ENCODE data around the gene RAB25.

RAB25 gene

DNA sequence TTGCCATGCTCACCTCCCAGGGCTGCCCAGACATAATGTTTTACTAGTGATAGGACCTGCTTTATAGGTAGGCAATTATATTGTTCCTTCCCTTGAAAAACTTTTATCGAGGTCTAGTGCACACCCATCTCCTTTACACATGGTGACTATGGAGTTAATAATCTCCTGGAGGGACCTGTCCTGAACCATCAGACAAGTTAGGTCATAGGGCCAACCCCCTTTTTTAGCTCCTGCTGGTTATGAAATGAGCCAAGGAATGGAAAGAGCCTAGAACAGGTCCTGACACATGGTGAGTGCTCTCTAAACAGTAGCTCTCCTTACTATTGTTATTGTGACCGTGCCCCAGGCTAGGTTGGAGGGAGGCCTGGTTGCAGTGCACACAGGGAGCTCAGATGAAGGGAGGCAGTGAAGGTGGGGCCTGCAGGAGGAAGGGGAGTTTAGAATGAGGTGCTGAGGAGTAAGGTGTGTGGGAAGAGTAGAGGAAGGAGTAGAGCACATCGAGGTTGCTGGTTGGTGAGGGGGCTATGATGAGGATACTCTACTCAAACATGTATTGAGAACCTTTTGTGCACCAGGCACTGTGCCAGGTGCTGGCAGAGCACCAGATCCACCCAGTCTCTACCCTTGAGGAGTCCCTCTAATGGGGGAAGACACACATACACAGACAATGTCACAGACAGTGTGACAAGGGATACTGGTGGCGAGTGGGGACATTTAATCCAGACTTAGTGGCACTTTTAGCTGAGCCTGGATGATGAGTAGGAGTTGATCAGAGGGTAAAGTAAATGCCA is 39.4 kb downstream of the RAB25 start:
- no peak for DNase-seq (ENCODE audit: low read depth, low spot score)

- DNase-seq (ENCODE audit: low read depth, low spot score), result no peak
Observed at GRCh38 chr1:156101880-156102279, 40.9 kb downstream of the RAB25 start.

GRCh38 chr1:156102633-156103511 is 41.9 kb downstream of the RAB25 start:
- no peak for DNase-seq (ENCODE audit: low read depth, low spot score)

DNA sequence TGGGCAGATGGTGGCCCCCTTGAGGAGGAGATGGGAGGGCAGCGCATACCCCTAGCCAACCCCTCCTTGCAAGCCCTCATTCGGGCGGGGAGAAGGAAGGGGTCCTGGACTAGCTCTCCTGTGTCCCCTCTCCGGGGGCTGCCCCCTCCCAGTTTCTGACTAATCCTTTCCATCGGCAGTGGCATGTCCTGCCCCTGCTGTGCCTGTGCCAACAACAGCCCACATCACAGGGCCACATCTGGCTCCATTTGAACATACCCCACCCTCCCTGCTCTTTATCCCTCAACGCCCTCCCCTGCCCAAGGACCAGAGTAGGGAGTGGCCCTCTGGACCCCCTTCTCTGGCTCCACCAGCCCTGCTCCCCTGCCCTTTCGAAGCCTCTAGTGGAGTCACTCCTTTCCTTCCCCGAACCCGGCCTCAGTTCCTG is 42.6 kb downstream of the RAB25 start:
- DNase-seq (ENCODE audit: low read depth, low spot score), result no peak

- DNase-seq (ENCODE audit: low read depth, low spot score), result no peak
Observed at GRCh38 chr1:156104065-156104810, 43.3 kb downstream of the RAB25 start.

DNA sequence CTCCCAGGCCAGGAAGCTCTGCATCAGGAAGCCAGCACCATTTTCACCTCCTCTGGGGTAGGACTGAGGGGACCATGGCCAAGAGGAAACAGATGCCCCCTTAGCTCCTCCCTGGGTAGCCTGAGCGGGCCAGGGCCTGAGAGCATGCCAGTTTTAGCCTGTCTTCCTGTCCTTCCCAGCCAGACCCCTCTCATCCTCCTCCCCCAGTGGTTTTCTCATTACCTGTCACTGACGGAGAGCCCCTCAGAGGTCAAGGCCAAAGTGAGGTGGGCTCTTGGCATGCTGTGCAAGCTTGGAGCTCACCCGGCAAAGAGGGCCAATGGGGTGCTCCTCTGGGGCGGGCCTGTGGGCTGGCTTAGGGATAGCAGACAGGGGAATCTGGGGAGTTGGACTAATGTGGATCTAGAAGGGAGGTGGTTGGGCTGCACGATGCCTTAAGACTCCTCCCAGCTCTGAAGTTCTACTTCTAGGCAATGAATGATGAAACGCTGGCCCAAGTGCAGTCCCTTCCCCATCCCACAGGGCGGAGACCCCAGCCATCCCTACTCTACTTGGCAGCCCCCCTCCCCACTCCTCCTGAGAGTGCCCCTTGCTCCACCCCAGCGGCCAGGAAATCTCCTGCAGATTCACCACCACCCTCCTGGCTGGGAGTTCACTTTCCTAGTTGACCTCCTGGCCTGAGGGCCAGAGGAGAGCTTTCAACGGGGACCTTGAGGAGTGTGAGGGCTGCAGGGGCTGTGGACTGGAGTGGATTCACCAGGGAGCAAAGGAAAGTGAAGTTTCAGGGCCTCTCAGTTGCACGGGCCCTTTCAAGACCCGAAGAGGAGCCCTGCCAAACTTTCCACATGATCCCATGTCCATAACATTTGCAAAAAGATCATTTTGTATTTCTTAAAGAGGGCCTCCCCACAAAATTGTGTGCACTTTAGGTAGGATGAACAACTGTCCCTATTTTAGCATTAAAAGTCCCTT is 44.2 kb downstream of the RAB25 start:
- DNase-seq (ENCODE audit: low read depth, low spot score), result no peak

DNA sequence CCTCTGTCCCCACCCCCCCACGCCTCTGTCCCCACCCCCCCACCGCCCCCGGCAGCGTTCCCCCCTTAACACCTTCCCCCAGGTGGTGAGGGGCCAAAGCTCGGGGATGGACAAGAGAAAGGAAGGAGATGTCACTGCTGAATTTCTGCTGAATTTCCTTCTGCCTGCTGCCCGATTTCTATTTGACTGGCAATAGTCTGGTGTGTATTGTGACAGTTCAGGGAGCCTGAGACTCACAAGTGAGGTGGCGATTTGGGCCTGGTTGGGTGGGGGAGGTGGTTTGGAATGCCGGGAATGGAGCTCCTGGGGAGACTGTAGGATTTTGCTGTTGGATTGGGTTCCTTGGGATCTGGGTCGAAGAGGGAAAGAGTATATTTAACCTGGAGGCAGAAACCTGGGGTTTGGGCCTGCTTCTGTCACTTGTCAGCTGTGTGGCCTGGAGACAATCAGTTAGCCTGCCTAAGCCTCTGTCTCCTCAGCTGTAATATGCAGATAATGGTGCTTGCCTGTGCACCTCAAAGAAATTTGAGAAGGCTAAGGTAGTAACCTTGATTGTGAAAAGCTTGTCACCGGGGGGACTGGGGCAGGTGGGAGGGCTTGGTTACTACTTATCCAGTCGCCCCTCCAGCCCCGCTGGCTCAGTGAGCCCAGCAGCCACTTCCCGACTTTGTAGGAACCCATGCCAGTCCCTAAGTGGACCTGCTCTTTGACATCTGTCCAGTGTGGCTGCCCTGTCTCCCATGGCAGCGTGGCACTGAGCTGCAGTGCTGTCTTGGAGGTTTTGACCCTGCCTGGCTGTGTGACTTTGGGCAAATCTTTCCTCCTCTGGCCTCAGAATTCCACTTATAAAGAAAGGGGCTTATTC is 45.9 kb downstream of the RAB25 start:
- DNase-seq (ENCODE audit: low read depth, low spot score), result no peak

DNA sequence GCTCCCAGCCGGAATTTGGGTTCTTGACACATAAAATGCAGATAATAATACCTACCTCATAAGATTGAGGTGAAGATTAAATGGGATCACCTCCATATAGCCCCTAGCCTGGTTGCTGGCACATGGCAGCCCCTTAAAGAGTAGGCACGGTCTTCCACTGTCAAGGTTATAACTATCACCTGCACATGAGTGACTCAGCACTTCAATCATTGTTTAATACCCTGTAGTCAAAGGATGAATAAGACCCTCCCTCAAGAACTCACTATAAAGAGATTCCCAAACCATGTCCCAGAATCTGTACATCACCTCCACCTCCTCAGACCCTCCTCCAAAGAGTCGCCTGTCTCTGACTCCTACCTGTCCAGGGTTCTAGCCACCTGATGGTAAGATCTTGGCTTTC is 47.1 kb downstream of the RAB25 start:
- DNase-seq (ENCODE audit: low read depth, low spot score), result no peak

- no peak for DNase-seq (ENCODE audit: low read depth, low spot score)
Observed at GRCh38 chr1:156108664-156109241, 47.8 kb downstream of the RAB25 start.

DNA sequence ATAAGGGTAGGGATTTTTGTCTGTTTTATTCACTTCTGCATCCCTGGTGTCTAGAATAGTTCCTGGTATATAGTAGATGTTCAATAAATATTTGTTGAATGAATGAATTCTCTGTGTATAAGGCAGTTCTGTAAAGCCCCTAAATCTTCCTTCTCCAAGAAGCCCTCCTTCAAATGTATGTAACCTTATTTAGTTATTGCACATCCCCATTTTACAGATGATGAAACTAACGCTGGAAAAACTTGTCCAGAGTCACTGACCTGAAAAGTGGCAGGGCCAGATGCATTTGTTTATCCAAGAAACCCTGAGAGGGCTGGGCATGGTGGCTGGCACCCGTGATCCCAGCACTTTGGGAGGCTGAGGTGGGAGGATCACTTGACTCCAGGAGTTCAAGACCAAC is 49.3 kb downstream of the RAB25 start:
- no peak for DNase-seq (ENCODE audit: low read depth, low spot score)

GRCh38 chr1:156111355-156111962 is 50.5 kb downstream of the RAB25 start:
- no peak for DNase-seq (ENCODE audit: low read depth, low spot score)

DNA sequence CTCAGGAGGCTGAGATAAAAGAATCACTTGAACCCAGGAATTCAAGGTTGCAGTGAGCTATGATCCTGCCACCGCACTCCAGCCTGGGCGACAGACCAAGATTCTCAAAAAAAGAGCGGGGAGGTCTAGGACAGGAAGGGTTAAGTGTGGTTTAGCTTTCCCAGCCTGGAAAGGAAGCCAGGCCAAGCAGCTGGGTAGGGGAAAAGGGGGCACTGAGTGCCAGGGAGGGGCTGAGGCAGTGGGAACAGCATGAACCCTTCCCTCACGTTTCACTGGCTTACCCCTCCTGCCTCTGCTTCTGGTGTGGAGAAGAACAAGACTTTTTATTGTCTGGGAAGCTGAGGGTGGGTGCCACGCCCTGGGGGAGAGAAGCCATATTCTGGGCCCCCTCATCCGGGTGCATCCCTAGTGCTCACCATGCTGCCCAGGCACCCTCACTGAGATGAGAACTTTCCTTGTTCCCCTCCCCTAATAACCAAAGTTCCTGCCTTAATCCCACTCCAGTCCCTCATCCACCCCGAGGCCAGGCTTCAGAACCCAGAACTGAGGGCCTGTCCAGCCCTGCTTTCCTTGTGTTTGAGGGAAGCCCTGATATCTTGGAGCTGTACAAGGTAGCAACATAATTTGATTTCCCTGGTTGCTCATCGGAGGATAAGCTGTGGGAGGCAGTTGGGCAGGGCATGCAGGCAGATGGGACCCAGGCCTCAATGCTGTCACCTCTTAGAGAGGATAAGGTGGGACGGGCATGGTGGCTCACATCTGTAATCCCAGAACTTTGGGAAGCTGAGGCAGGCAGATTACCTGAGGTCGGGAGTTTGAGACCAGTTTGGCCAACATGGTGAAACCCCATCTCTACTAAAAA is 51.5 kb downstream of the RAB25 start:
- DNase-seq (ENCODE audit: low read depth, low spot score), result no peak

GRCh38 chr1:156113282-156113950 is 52.5 kb downstream of the RAB25 start:
- DNase-seq (ENCODE audit: low read depth, low spot score), result no peak

GRCh38 chr1:156114101-156114918 is 53.4 kb downstream of the RAB25 start, which contains the start of gene LMNA:
TSS of gene LMNA (plus strand) at chr1:156114711. CDS start at chr1:156114919, 208 bp downstream.
- DNase-seq (ENCODE audit: low read depth, low spot score), result peak; percentile 76

DNA sequence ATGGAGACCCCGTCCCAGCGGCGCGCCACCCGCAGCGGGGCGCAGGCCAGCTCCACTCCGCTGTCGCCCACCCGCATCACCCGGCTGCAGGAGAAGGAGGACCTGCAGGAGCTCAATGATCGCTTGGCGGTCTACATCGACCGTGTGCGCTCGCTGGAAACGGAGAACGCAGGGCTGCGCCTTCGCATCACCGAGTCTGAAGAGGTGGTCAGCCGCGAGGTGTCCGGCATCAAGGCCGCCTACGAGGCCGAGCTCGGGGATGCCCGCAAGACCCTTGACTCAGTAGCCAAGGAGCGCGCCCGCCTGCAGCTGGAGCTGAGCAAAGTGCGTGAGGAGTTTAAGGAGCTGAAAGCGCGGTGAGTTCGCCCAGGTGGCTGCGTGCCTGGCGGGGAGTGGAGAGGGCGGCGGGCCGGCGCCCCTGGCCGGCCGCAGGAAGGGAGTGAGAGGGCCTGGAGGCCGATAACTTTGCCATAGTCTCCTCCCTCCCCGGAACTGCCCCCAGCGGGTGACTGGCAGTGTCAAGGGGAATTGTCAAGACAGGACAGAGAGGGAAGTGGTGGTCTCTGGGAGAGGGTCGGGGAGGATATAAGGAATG is 54.1 kb downstream of the RAB25 start:
- DNase-seq (ENCODE audit: low read depth, low spot score), result no peak

Measured in smooth muscle cell of the brain vasculature (primary cell).